Measurements from ENCODE around the gene IGSF9. TPM values are rescaled to one million over a fixed set of nuclear protein-coding genes. Genes with fewer than 3 reads are reported as not detected.

Gene IGSF9
- total and polyA plus RNA-seq, 2 of the 4 experiments (the other 2 are of a cell fraction) = 0.05 TPM; not detected in 1

DNA sequence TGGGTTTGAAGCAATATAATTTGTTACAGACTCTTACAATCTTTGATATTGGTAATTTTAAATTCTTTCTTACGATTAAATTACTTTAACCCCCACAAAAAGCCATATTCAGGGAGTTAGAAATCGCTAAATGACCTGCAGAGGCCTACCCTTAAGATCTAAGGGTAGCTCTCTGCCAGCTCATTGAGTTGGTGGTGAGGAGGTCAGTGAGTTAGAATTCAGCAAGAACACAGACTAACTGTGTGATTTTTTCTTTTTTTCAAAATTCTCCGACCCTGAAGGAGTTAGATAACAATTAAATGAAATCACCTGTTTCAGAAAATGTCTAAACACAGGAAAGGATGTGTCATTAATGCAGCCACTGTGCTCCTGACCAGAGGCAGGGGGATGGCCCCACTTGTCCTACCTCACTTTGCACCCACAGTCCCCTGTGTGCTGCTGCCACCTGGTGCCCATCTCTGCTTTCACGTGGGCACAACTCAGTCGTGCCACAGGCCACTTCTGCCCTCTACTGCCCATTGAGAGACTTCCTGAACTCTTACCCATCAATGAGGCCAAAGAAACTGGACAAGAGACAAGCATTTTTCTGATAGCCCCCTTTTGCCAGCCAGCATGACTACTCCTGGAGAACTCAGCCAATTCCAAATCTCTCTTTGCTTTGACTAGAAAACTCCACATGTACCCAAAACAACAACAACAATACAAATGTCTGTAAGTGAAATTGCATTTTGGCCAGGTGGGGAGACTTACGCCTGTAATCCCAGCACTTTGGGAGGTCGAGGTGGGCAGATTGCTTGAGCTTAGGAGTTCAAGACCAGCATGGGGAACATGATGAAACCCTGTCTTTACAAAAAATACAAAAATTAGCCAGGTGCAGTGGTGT is 53.9 kb downstream of the IGSF9 start (continued):
- peak; percentile 65; the same call in 1 of the 2 replicates for TF ChIP-seq USF2 (IDR thresholded peaks at IDR 0.05; ENCODE audit: low read depth, low read length)
- peak; percentile 48 for TF ChIP-seq BHLHE40 (IDR thresholded peaks at IDR 0.05; ENCODE audit: low read depth, low read length)
- no peak for TF ChIP-seq NFE2L2 (IDR thresholded peaks at IDR 0.05; ENCODE audit: low read depth, low read length)
- no peak for TF ChIP-seq RCOR1 (IDR thresholded peaks at IDR 0.05; ENCODE audit: insufficient replicate concordance, low read length)

Measured in IMR-90 (cell line).